Esophagus squamous epithelium (tissue), 5 donors: ENCODE data around the gene ISG20. TPM values are rescaled to one million over a fixed set of nuclear protein-coding genes. Genes with fewer than 3 reads are reported as not detected.

Experiments used
- DNase-seq: peaks from one replicate; lab custom pipeline; 2025; lab: John Stamatoyannopoulos, UW
- H3K27ac ChIP-seq, 4 donors: fragments of 200-600 bp; sonication (generic); one replicate each; pipeline ENCODE4 v1.5.1; 2016 to 2019; ENCODE audit warnings: mild to moderate bottlenecking in 1 of 4
- H3K27me3 ChIP-seq, 4 donors: fragments of 200-600 bp; sonication (generic); 1 replicate in 3 of 4; 2 replicates in 1 of 4; pipeline versions ENCODE4 v1.5.1 to v1.6.0; 2017 to 2021; ENCODE audit warnings: antibody characterized with exemption in 1 of 4
- H3K36me3 ChIP-seq, 3 donors: fragments of 200-600 bp; sonication (generic); one replicate each; pipeline ENCODE4 v1.5.1; 2016 to 2019
- H3K4me1 ChIP-seq, 3 donors: fragments of 200-600 bp; sonication (generic); one replicate each; pipeline ENCODE4 v1.5.1; 2017 to 2019
- H3K4me3 ChIP-seq, 4 donors: fragments of 200-600 bp; sonication (generic); 1 replicate in 3 of 4; 2 replicates in 1 of 4; pipeline ENCODE4 v1.5.1; 2016 to 2019; ENCODE audit warnings: mild to moderate bottlenecking in 2 of 4, moderate library complexity in 1 of 4
- H3K9me3 ChIP-seq, 3 donors: fragments of 200-600 bp; sonication (generic); one replicate each; pipeline ENCODE4 v1.5.1; 2016 to 2019
- CTCF ChIP-seq, 6 experiments: fragments of 450-650 bp in 4 of 6; fragments of 200-600 bp in 2 of 6; sonication (generic) in 2 of 6; IDR thresholded peaks; one replicate each; pipeline ENCODE4 v1.5.1; 2016 to 2019; ENCODE audit warnings: antibody characterized with exemption in 6 of 6, mild to moderate bottlenecking in 4 of 6, moderate library complexity in 4 of 6
- POLR2A ChIP-seq, 4 donors: fragments of 450-650 bp; IDR thresholded peaks; one replicate each; pipeline ENCODE4 v1.6.1; 2017; ENCODE audit warnings: antibody characterized with exemption in 4 of 4, mild to moderate bottlenecking in 4 of 4, moderate library complexity in 3 of 4
- WGBS, 2 donors: methylation state at CpG; one replicate each; pipeline ENCODE4 v1.1.5; 2018; 5-methylcytosine and 5-hydroxymethylcytosine counted together
- intact Hi-C: fragments of 100-400 bp; cut with DNase I; formaldehyde crosslinking; loops from one replicate; pipeline ENCODE4 v1.15.0; 2022
- total RNA-seq, 4 donors: library from RNA; depleted of rRNA; stranded (reverse); fragments of >200 nt; gene quantifications; one replicate each; pipeline ENCODE4 v1.1.0, GENCODE V29; 2016
- donor health status: DM: yes; HTN: yes; CAD: no.

Gene ISG20
- total RNA-seq, 4 donors from 2014 or later: 14.0 to 24.1 (median 19.7) TPM

- H3K9me3 ChIP-seq: no peaks in the 10 kb centered on the region
- intact Hi-C loops: no loop called here
- peak overlapping the region; percentile 31 to 95 (median 44) for H3K27ac ChIP-seq
- peaks cover 31 to 86% (median 36%) of the 10 kb centered on the region in 3 donors for H3K4me1 ChIP-seq
- H3K36me3 ChIP-seq: peaks cover 9 to 54% (median 20%) of the 10 kb centered on the region in 3 donors
- DNase-seq: no peak
- TF ChIP-seq POLR2A (IDR thresholded peaks at IDR 0.05) (no peak), CTCF (IDR thresholded peaks at IDR 0.05) (no peak)
- 89 to 93% methylated on average over 11 to 12 of the region's 23 CpGs for WGBS, 2 donors
- no peak overlapping the region for H3K4me3 ChIP-seq
- no peaks in the 10 kb centered on the region for H3K27me3 ChIP-seq
Observed at GRCh38 chr15:88625943-88626741, 12.7 kb upstream of the ISG20 start.

- WGBS, 2 donors: 67 to 88% methylated on average over 1 of the region's 1 CpG
- DNase-seq: no peak
- intact Hi-C loops: no loop called here
- Histone ChIP-seq H3K36me3 (peaks cover 9 to 67% (median 20%) of the 10 kb centered on the region in 3 donors), H3K9me3 (no peaks in the 10 kb centered on the region), H3K27me3 (no peaks in the 10 kb centered on the region), H3K27ac (peak overlapping the region in 3 of 4 donors; percentile 38 to 95 (median 49)), H3K4me1 (peaks cover 23 to 79% (median 30%) of the 10 kb centered on the region in 3 donors), H3K4me3 (no peak overlapping the region)
- TF ChIP-seq POLR2A (IDR thresholded peaks at IDR 0.05): peak in 1 of 4 donors; percentile 34
- TF ChIP-seq CTCF (IDR thresholded peaks at IDR 0.05): no peak
Observed at GRCh38 chr15:88627463-88627862, 11.4 kb upstream of the ISG20 start.

GRCh38 chr15:88628018-88628654 is 10.7 kb upstream of the ISG20 start:
- peaks cover 9 to 73% (median 20%) of the 10 kb centered on the region in 3 donors for H3K36me3 ChIP-seq
- H3K27me3 ChIP-seq: no peaks in the 10 kb centered on the region
- no peak for DNase-seq
- intact Hi-C loops: no loop called here
- H3K4me1 ChIP-seq: peaks cover 18 to 72% (median 24%) of the 10 kb centered on the region in 3 donors
- H3K27ac ChIP-seq: peak overlapping the region in 2 of 4 donors; percentile 16 to 95
- WGBS, 2 donors: 71 to 94% methylated on average over 2 to 5 of the region's 5 CpGs
- no peak overlapping the region for H3K4me3 ChIP-seq
- H3K9me3 ChIP-seq: no peaks in the 10 kb centered on the region
- no peak for TF ChIP-seq POLR2A (IDR thresholded peaks at IDR 0.05)
- TF ChIP-seq CTCF (IDR thresholded peaks at IDR 0.05): no peak

GRCh38 chr15:88629071-88629470 is 9.7 kb upstream of the ISG20 start:
- peaks cover 9 to 63% (median 16%) of the 10 kb centered on the region in 3 donors for H3K4me1 ChIP-seq
- 98 to 100% methylated on average over 2 to 14 of the region's 16 CpGs for WGBS, 2 donors
- no peak overlapping the region for H3K27ac ChIP-seq
- H3K4me3 ChIP-seq: no peak overlapping the region
- TF ChIP-seq CTCF (IDR thresholded peaks at IDR 0.05): no peak
- TF ChIP-seq POLR2A (IDR thresholded peaks at IDR 0.05): no peak
- intact Hi-C loops: no loop called here
- no peaks in the 10 kb centered on the region for H3K9me3 ChIP-seq
- no peak for DNase-seq
- H3K36me3 ChIP-seq: peaks cover 9 to 74% (median 20%) of the 10 kb centered on the region in 3 donors
- H3K27me3 ChIP-seq: no peaks in the 10 kb centered on the region
